Erythroblast (primary cell): ENCODE data around the gene ARHGEF1.

Experiments
- GATA1 ChIP-seq: IDR thresholded peaks from 2 replicates; pipeline ENCODE4 v1.6.1; 2011; ENCODE audit warnings: low read depth, mild to moderate bottlenecking, control low read depth, low read length, moderate library complexity
- POLR2A ChIP-seq: IDR thresholded peaks from 2 replicates; pipeline ENCODE4 v1.6.1; 2011; ENCODE audit warnings: mild to moderate bottlenecking, low read length

DNA sequence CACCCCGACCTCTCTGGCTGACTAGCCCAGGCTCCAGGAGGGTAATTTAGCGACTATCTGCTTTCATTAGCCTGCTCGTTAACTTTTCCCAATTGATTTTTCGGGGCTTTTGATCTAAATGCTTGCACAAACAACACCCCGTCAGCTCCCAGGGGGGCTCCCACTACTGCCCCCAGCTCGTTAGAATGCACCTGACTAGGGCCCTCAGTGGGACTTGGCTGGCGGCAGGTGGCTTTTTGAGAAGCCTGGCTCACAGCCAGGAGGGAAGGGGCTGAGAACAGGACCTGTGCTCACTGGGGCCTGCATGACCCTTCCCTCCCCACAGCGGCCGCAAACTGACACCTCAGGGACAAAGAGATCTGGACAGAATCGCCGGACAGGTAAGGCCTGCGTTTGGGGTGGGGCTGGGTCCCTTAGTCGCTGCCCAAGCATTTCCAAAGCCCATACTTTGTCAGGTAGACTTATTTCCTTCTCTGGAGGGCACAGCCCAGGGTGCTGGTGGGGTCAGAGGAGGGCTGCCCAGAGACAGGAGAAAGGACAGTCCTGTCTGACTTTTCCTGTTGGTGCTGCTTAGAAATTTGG lies 13.5 kb upstream of the ARHGEF1 start:
- TF ChIP-seq POLR2A (no peak), GATA1 (no peak)
